Stomach (tissue), 9 donors: ENCODE results near the gene ST8SIA6. TPM values are rescaled to one million over a fixed set of nuclear protein-coding genes. Genes with fewer than 3 reads are reported as not detected.

ENCODE experiments used
- DNase-seq, 2 donors: peaks; one replicate each; pipeline versions ENCODE4 v3.0.0 to v3.0.0-alpha.2; 2013 to 2019
- H3K27ac ChIP-seq, 5 donors: fragments of 200-600 bp in 4 of 5; sonication (generic) in 4 of 5; one replicate each; pipeline ENCODE4 v1.5.1; 2013 to 2019; ENCODE audit warnings: mild to moderate bottlenecking in 1 of 5, moderate library complexity in 1 of 5
- H3K27me3 ChIP-seq, 3 donors: fragments of 200-600 bp; sonication (generic); one replicate each; pipeline ENCODE4 v1.5.1; 2017 to 2019; ENCODE audit warnings: mixed run types in 1 of 3
- H3K36me3 ChIP-seq, 4 donors: fragments of 200-600 bp; sonication (generic); 1 replicate in 3 of 4; 2 replicates in 1 of 4; pipeline ENCODE4 v1.5.1; 2016 to 2019
- H3K4me1 ChIP-seq, 4 donors: fragments of 200-600 bp; sonication (generic); one replicate each; pipeline ENCODE4 v1.5.1; 2016 to 2019
- H3K4me3 ChIP-seq, 4 donors: fragments of 200-600 bp; sonication (generic) in 3 of 4; one replicate each; pipeline ENCODE4 v1.5.1; 2016 to 2019; ENCODE audit warnings: mild to moderate bottlenecking in 1 of 4
- H3K9me3 ChIP-seq, 4 donors: fragments of 200-600 bp; sonication (generic); one replicate each; pipeline ENCODE4 v1.5.1; 2016 to 2019
- EP300 ChIP-seq: sonication (generic); formaldehyde crosslinking; IDR thresholded peaks from one replicate; pipeline ENCODE4 v1.6.1; 2017; ENCODE audit warnings: antibody characterized with exemption
- POLR2A ChIP-seq, 4 donors: fragments of 450-650 bp; IDR thresholded peaks; one replicate each; pipeline ENCODE4 v1.6.1; 2016; ENCODE audit warnings: antibody characterized with exemption in 4 of 4, control low read depth in 2 of 4, mild to moderate bottlenecking in 1 of 4, moderate library complexity in 1 of 4
- POLR2AphosphoS5 ChIP-seq, 3 donors: sonication (generic); formaldehyde crosslinking; IDR thresholded peaks; one replicate each; pipeline ENCODE4 v1.6.1; 2016; ENCODE audit warnings: antibody characterized with exemption in 3 of 3
- WGBS, 5 donors: extraction: QIAGEN DNeasy Blood & Tissue Kit in 3 of 5; methylation state at CpG; one replicate each; pipeline versions ENCODE4 v1.1.5 to v1.1.7; 2013 to 2018; 5-methylcytosine and 5-hydroxymethylcytosine counted together
- intact Hi-C: fragments of 100-400 bp; cut with DNase I; formaldehyde crosslinking; loops from one replicate; pipeline ENCODE4 v1.15.1; 2023; ENCODE audit warnings: low total_unique reads
- polyA plus RNA-seq, 3 donors: library from polyadenylated mRNA; stranded (reverse); fragments of 200-250 nt; gene quantifications; one replicate each; pipeline ENCODE4 v1.2.3, GENCODE V29; 2013
- total RNA-seq, 5 donors: library from RNA; depleted of rRNA; stranded (reverse); fragments of >200 nt; gene quantifications; one replicate each; pipeline versions ENCODE4 v1.1.0 to v1.2.3, GENCODE V29; 2014 to 2016
- TF ChIP-seq, protein P1 (sequence below), 7 experiments: fragments of 450-650 bp in 4 of 7; fragments of 200-600 bp in 3 of 7; sonication (generic) in 3 of 7; IDR thresholded peaks; one replicate each; pipeline ENCODE4 v1.5.1; 2016 to 2019; ENCODE audit warnings: antibody characterized with exemption in 7 of 7, control low read depth in 2 of 7, mild to moderate bottlenecking in 1 of 7
- donor health status: healthy with polysubstance abuse.
- donor health status: Bipolar disorder and iron deficiency.
- donor health status: healthy.

The ST8SIA6 gene
- total and polyA plus RNA-seq, 8 donors = 0.08 to 3.7 (median 0.19) TPM; not detected in 5

DNA sequence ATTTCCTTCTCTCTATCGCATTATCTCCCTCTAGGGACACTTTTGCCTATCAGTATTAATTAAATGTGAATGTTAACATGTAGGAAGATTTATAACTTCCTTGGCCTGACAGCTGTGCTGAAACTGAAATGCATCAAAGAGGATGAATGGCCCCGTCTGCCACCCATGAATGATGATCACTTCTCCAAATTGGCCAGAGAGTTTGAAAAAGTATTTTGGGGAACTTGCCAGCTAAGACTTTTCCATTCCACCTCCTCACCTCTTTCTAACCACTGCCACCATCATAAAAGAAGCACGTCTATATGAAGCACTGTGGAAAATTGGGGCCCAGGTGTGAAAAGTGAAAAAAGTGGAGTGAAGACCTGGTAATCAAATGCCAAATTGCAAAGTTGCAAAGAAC, 25.4 kb upstream of the ST8SIA6 start:
- Histone ChIP-seq H3K9me3 (peaks cover 0 to 13% (median 9%) of the 10 kb centered on the region in 4 donors), H3K27me3 (peaks cover 0 to 7% (median 0%) of the 10 kb centered on the region in 3 donors), H3K36me3 (no peaks in the 10 kb centered on the region), H3K4me3 (no peak overlapping the region), H3K4me1 (no peaks in the 10 kb centered on the region), H3K27ac (no peak overlapping the region)
- no peak for DNase-seq
- 40 to 65% (median 55%) methylated on average over 3 of the region's 3 CpGs for WGBS, 5 donors
- TF ChIP-seq POLR2AphosphoS5 (IDR thresholded peaks at IDR 0.05) (no peak), EP300 (no peak), POLR2A (IDR thresholded peaks at IDR 0.05) (no peak)
- TF ChIP-seq, protein P1, sequence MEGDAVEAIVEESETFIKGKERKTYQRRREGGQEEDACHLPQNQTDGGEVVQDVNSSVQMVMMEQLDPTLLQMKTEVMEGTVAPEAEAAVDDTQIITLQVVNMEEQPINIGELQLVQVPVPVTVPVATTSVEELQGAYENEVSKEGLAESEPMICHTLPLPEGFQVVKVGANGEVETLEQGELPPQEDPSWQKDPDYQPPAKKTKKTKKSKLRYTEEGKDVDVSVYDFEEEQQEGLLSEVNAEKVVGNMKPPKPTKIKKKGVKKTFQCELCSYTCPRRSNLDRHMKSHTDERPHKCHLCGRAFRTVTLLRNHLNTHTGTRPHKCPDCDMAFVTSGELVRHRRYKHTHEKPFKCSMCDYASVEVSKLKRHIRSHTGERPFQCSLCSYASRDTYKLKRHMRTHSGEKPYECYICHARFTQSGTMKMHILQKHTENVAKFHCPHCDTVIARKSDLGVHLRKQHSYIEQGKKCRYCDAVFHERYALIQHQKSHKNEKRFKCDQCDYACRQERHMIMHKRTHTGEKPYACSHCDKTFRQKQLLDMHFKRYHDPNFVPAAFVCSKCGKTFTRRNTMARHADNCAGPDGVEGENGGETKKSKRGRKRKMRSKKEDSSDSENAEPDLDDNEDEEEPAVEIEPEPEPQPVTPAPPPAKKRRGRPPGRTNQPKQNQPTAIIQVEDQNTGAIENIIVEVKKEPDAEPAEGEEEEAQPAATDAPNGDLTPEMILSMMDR (IDR thresholded peaks at IDR 0.05) = no peak
- intact Hi-C loops = no loop called here

DNA sequence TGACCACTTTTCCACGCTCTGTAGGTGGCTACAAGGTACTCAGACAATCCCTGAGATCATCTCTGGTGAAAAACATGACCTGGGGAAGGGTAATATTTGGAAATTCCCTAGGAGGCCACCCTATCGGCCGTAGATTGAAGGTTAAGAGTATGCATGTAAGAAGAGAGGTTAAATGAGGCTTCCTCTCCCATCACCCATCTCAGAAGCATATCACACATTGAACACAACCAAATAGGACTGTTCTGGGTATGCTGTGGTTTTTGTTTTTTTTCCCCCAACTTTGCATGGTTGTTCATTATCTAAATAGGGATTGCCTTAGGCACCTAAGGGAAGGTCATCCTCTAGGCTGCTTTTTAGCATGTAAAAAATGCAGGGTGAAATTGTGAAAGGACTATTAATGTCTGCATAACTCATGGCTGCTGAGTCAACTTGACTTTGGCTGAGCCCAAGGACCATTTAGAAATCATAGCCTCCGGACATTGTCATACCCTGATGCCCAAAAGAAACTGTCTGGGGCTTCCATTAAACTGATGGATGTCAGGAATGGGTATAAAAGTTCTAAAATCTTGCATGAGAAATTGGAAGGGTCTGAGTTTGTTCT, 24.7 kb upstream of the ST8SIA6 start:
- Histone ChIP-seq H3K9me3 (peaks cover 0 to 13% (median 9%) of the 10 kb centered on the region in 4 donors), H3K4me3 (no peak overlapping the region), H3K27me3 (peaks cover 0 to 7% (median 0%) of the 10 kb centered on the region in 3 donors), H3K4me1 (no peaks in the 10 kb centered on the region), H3K27ac (no peak overlapping the region), H3K36me3 (no peaks in the 10 kb centered on the region)
- WGBS, 5 donors = 68 to 84% (median 74%) methylated on average over 4 of the region's 4 CpGs
- TF ChIP-seq, protein P1 (IDR thresholded peaks at IDR 0.05) = no peak
- no peak for TF ChIP-seq POLR2AphosphoS5 (IDR thresholded peaks at IDR 0.05)
- no peak for TF ChIP-seq POLR2A (IDR thresholded peaks at IDR 0.05)
- no peak for TF ChIP-seq EP300
- DNase-seq = no peak
- intact Hi-C loops = no loop called here

DNA sequence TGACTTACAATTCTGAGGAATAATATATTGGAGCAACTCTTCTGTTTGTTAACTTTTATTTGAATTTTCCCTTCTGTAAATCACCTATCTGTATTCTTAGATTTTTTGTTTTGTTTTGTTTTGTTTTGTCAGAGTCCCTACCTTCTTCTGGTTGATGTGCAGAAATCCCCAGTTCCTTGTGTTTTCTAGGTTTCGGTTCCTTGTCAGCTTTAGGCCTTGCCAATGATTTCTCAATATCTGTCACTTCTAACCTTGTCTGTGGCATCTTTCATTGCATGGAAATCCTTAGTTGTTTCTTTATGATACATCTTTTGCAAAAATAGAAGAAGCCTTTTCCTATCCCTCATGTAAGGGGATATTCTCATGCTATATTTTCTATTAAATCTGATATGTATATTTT, 21.7 kb upstream of the ST8SIA6 start:
- WGBS, 5 donors = 87 to 97% (median 91%) methylated on average over 1 of the region's 1 CpG
- H3K27ac ChIP-seq = no peak overlapping the region
- peaks cover 0 to 2% (median under 1%) of the 10 kb centered on the region in 4 donors for H3K9me3 ChIP-seq
- H3K27me3 ChIP-seq = peaks cover 0 to 7% (median 0%) of the 10 kb centered on the region in 3 donors
- intact Hi-C loops = no loop called here
- H3K4me1 ChIP-seq = no peaks in the 10 kb centered on the region
- no peaks in the 10 kb centered on the region for H3K36me3 ChIP-seq
- no peak for DNase-seq
- H3K4me3 ChIP-seq = no peak overlapping the region
- TF ChIP-seq POLR2AphosphoS5 (IDR thresholded peaks at IDR 0.05) (no peak), POLR2A (IDR thresholded peaks at IDR 0.05) (no peak), EP300 (no peak)
- TF ChIP-seq, protein P1 (IDR thresholded peaks at IDR 0.05) = no peak

DNA sequence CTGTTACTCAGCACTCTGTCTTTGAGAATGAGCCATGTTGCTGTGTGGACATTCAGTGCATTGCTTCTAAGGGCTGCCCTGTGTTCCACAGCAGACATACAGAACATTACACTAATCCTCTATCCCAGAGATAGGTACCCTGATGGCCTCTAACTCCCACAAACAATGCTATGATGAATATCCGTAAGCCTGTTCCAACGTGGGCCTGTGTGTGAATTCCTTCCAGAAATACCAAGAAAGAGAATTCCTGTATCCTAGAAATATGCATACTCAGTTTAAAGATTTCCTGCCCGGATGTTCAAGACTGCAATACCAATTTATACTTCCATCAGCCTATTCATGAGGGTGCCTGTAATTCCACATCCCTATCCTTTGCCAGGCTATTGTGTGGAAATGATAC, 21.3 kb upstream of the ST8SIA6 start:
- H3K9me3 ChIP-seq = no peaks in the 10 kb centered on the region
- H3K4me1 ChIP-seq = no peaks in the 10 kb centered on the region
- peaks cover 0 to 7% (median 0%) of the 10 kb centered on the region in 3 donors for H3K27me3 ChIP-seq
- no peak for DNase-seq
- H3K36me3 ChIP-seq = no peaks in the 10 kb centered on the region
- TF ChIP-seq EP300 (no peak), POLR2AphosphoS5 (IDR thresholded peaks at IDR 0.05) (no peak), POLR2A (IDR thresholded peaks at IDR 0.05) (no peak)
- TF ChIP-seq, protein P1 (IDR thresholded peaks at IDR 0.05) = no peak
- H3K27ac ChIP-seq = no peak overlapping the region
- WGBS, 5 donors = 71 to 83% (median 75%) methylated on average over 3 of the region's 3 CpGs
- intact Hi-C loops = no loop called here
- H3K4me3 ChIP-seq = no peak overlapping the region
